Hepatocyte (in vitro differentiated cells): ENCODE results near the gene FAH. TPM values are rescaled to one million over a fixed set of nuclear protein-coding genes. Genes with fewer than 3 reads are reported as not detected.
A peak's percentile ranks its signal among the peaks of the same experiment; 100 is the strongest.

Experiments used
- DNase-seq: peaks from one replicate; pipeline ENCODE4 v3.0.0-alpha.2; 2016; ENCODE audit warnings: low spot score
- H2AFZ ChIP-seq: fragments of 200-600 bp; sonication (generic); 2 replicates; pipeline ENCODE4 v1.6.0; 2016; ENCODE audit warnings: antibody characterized with exemption, mild to moderate bottlenecking
- H3K27ac ChIP-seq: fragments of 200-600 bp; sonication (generic); 2 replicates; pipeline ENCODE4 v1.5.1; 2016; ENCODE audit warnings: mild to moderate bottlenecking
- H3K27me3 ChIP-seq: fragments of 200-600 bp; sonication (generic); 2 replicates; pipeline ENCODE4 v1.6.1; 2016
- H3K36me3 ChIP-seq: fragments of 200-600 bp; sonication (generic); replicated peaks from 2 replicates; pipeline ENCODE4 v1.5.1; 2016; ENCODE audit warnings: low read depth; ENCODE audit not compliant: insufficient read depth
- H3K4me1 ChIP-seq: fragments of 200-600 bp; sonication (generic); 2 replicates; pipeline ENCODE4 v1.5.1; 2016; ENCODE audit warnings: mild to moderate bottlenecking, moderate library complexity; ENCODE audit not compliant: insufficient read depth
- H3K4me2 ChIP-seq: fragments of 200-600 bp; sonication (generic); 2 replicates; pipeline ENCODE4 v1.6.0; 2016
- H3K4me3 ChIP-seq: fragments of 200-600 bp; sonication (generic); 2 replicates; pipeline ENCODE4 v1.5.1; 2016; ENCODE audit warnings: mild to moderate bottlenecking
- H3K79me2 ChIP-seq: fragments of 200-600 bp; sonication (generic); 2 replicates; pipeline ENCODE4 v1.6.0; 2017; ENCODE audit warnings: mild to moderate bottlenecking
- H3K9me2 ChIP-seq: fragments of 200-600 bp; sonication (generic); replicated peaks from 2 replicates; pipeline ENCODE4 v1.6.0; 2017; ENCODE audit warnings: mild to moderate bottlenecking; ENCODE audit not compliant: insufficient read depth
- H3K9me3 ChIP-seq: fragments of 200-600 bp; sonication (generic); 2 replicates; pipeline ENCODE4 v1.5.1; 2016; ENCODE audit warnings: low read depth, mild to moderate bottlenecking
- H4K20me1 ChIP-seq: fragments of 200-600 bp; sonication (generic); 2 replicates; pipeline ENCODE4 v1.6.0; 2016; ENCODE audit warnings: mild to moderate bottlenecking; ENCODE audit not compliant: insufficient read depth, poor library complexity, severe bottlenecking
- EZH2 ChIP-seq: fragments of 200-600 bp; sonication (generic); IDR thresholded peaks from 2 replicates; pipeline ENCODE4 v1.6.1; 2016; ENCODE audit warnings: antibody characterized with exemption, mild to moderate bottlenecking, borderline replicate concordance
- EZH2phosphoT487 ChIP-seq: fragments of 200-600 bp; sonication (generic); IDR thresholded peaks from one replicate; pipeline ENCODE4 v1.6.1; 2018; ENCODE audit warnings: antibody characterized with exemption, mild to moderate bottlenecking, low read depth, moderate library complexity; ENCODE audit not compliant: unreplicated experiment, severe bottlenecking
- WGBS: methylation state at CpG from one replicate; pipeline ENCODE4 v1.1.6; 2016; ENCODE audit warnings: low lambda C conversion rate; ENCODE audit errors: missing lambda C conversion rate; 5-methylcytosine and 5-hydroxymethylcytosine counted together
- polyA plus RNA-seq: library from polyadenylated mRNA; unstranded; fragments of >200 nt; fragmentation: Nextera tagmentation; extraction: Ambion mirVana; gene quantifications from 2 replicates; pipeline ENCODE4 v1.2.1, GENCODE V29; 2016
- total RNA-seq: library from RNA; depleted of rRNA; stranded (reverse); fragments of >200 nt; gene quantifications from 2 replicates; pipeline ENCODE4 v1.2.3, GENCODE V29; 2014
- TF ChIP-seq, protein P1 (sequence below): fragments of 200-600 bp; sonication (generic); IDR thresholded peaks from 2 replicates; pipeline ENCODE4 v1.5.1; 2016; ENCODE audit warnings: antibody characterized with exemption, mild to moderate bottlenecking; ENCODE audit not compliant: poor library complexity

The FAH gene
- total and polyA plus RNA-seq, 2 experiments from 2014 or later: 58.0 to 90.5 TPM

DNA sequence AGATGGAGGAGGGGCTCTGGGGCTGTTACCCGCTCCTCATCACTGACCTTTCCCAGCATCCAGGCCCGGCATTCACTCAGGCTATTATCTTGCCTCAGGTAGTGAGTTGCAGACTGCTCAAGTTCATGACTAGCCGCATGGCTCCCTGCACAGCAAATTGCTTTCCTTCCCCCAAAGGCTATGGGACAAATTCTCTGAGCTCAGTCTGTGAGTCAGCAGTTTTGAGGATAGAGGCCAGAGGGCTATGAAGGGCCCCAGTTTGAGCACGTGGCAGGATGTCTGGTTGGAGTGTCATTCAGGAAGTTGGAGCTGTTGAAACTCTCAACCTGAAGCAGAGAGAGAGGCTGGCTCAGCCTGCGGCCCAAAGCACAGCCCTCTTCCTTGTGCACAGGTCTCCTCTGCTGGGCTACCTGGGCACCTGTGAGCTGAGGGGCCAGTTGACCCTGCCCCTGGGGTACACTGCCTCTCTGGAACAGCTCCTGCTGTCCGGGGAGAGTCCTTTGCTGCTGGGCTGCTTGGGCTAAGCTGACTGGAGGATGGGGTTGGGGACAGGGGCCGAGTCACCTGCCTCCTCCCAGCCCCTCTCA is 7.9 kb downstream of the FAH start:
- Histone ChIP-seq H3K79me2 (peaks cover 5% of the 10 kb centered on the region), H4K20me1 (no peaks in the 10 kb centered on the region), H3K9me3 (no peaks in the 10 kb centered on the region), H2AFZ (no peak overlapping the region), H3K27ac (peak overlapping the region; percentile 70), H3K4me2 (no peak overlapping the region), H3K9me2 (no peaks in the 10 kb centered on the region), H3K4me3 (no peak overlapping the region), H3K4me1 (peaks cover 27% of the 10 kb centered on the region), H3K27me3 (no peaks in the 10 kb centered on the region), H3K36me3 (no peaks in the 10 kb centered on the region)
- peak; percentile 83 for DNase-seq
- TF ChIP-seq, protein P1, sequence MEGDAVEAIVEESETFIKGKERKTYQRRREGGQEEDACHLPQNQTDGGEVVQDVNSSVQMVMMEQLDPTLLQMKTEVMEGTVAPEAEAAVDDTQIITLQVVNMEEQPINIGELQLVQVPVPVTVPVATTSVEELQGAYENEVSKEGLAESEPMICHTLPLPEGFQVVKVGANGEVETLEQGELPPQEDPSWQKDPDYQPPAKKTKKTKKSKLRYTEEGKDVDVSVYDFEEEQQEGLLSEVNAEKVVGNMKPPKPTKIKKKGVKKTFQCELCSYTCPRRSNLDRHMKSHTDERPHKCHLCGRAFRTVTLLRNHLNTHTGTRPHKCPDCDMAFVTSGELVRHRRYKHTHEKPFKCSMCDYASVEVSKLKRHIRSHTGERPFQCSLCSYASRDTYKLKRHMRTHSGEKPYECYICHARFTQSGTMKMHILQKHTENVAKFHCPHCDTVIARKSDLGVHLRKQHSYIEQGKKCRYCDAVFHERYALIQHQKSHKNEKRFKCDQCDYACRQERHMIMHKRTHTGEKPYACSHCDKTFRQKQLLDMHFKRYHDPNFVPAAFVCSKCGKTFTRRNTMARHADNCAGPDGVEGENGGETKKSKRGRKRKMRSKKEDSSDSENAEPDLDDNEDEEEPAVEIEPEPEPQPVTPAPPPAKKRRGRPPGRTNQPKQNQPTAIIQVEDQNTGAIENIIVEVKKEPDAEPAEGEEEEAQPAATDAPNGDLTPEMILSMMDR: no peak
- no peak for TF ChIP-seq EZH2phosphoT487
- no peak for TF ChIP-seq EZH2
- WGBS: 71% methylated on average over 7 of the region's 7 CpGs

DNA sequence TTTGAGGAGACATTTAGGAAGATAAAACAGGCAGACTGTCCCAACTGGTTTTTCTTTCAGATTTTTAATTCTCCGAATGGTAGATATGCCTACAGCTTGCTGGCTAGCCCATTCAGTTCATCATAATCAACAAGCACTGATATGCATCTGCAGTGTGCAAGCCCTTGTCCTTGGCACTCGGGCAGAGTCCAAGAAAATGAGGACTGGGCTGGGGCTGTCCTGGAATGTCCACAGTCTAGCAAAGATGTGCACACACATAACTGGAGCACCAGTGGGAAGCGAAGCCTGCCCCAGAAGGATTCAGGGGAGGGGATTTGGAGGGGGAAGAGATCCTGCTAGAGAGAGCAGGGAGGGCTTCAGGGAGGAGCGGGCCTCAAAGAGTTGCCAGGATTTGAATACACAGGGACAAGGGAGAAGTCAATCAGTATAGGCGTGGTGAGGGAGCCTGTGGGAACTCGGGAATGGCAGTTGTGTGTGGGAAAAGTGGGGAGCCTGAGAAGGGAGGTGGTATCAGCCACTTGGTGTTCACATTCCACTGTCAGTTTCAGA is 8.7 kb downstream of the FAH start:
- no peaks in the 10 kb centered on the region for H3K27me3 ChIP-seq
- peaks cover 1% of the 10 kb centered on the region for H3K79me2 ChIP-seq
- no peak for DNase-seq
- H3K9me2 ChIP-seq: no peaks in the 10 kb centered on the region
- H3K9me3 ChIP-seq: no peaks in the 10 kb centered on the region
- H2AFZ ChIP-seq: no peak overlapping the region
- no peak overlapping the region for H3K4me3 ChIP-seq
- no peaks in the 10 kb centered on the region for H3K36me3 ChIP-seq
- peak overlapping the region; percentile 67 for H3K27ac ChIP-seq
- WGBS: 90% methylated on average over 6 of the region's 6 CpGs
- H3K4me2 ChIP-seq: no peak overlapping the region
- H3K4me1 ChIP-seq: peaks cover 24% of the 10 kb centered on the region
- no peak for TF ChIP-seq EZH2
- TF ChIP-seq, protein P1: no peak
- TF ChIP-seq EZH2phosphoT487: no peak
- H4K20me1 ChIP-seq: no peaks in the 10 kb centered on the region

DNA sequence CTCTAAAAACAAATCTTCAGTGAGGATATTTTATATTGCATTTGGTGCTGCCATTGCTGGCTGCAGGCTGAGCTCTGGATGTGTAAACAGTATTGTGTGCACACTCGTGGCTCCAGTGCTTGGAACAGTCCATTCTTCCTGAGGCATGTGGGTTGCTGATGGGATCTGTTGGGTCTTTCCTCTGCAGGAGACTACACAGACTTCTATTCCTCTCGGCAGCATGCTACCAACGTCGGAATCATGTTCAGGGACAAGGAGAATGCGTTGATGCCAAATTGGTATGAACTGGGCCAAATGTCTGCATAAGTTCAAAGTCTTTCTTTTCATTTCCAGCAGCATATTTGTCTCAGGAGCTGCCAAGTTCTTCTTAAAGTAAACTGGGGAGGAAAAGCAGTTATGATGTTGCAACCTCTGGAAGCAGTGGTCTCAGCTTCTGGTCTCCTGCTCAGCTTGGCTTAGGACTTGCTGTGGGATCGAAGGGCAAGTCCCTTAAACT is 9.3 kb downstream of the FAH start:
- Histone ChIP-seq H3K27ac (peak overlapping the region; percentile 47), H3K9me2 (no peaks in the 10 kb centered on the region), H3K79me2 (no peaks in the 10 kb centered on the region), H2AFZ (no peak overlapping the region), H3K4me2 (no peak overlapping the region), H4K20me1 (no peaks in the 10 kb centered on the region), H3K27me3 (no peaks in the 10 kb centered on the region), H3K4me3 (no peak overlapping the region), H3K9me3 (no peaks in the 10 kb centered on the region), H3K36me3 (no peaks in the 10 kb centered on the region), H3K4me1 (peaks cover 24% of the 10 kb centered on the region)
- 77% methylated on average over 6 of the region's 6 CpGs for WGBS
- DNase-seq: no peak
- TF ChIP-seq EZH2phosphoT487: no peak
- TF ChIP-seq, protein P1: no peak
- TF ChIP-seq EZH2: no peak
